Ishikawa (cell line): ENCODE results near the gene SLC22A31.

Source experiments
- CEBPB ChIP-seq: IDR thresholded peaks from 2 replicates; pipeline ENCODE4 v1.6.1; 2012
- CREB1 ChIP-seq: IDR thresholded peaks from 2 replicates; pipeline ENCODE4 v1.6.1; 2012; ENCODE audit warnings: low read depth
- EP300 ChIP-seq: IDR thresholded peaks from 2 replicates; pipeline ENCODE4 v1.6.1; 2012; ENCODE audit warnings: borderline replicate concordance
- FOXM1 ChIP-seq: IDR thresholded peaks from 2 replicates; pipeline ENCODE4 v1.6.1; 2012; ENCODE audit warnings: low read depth, borderline replicate concordance
- MAX ChIP-seq: IDR thresholded peaks from 2 replicates; pipeline ENCODE4 v1.6.1; 2012
- NFIC ChIP-seq: IDR thresholded peaks from 2 replicates; pipeline ENCODE4 v1.6.1; 2012
- RAD21 ChIP-seq: IDR thresholded peaks from 2 replicates; pipeline ENCODE4 v1.6.1; 2012; ENCODE audit warnings: low read depth
- REST ChIP-seq: IDR thresholded peaks from 2 replicates; pipeline ENCODE4 v1.6.1; 2012; ENCODE audit warnings: low read depth, mild to moderate bottlenecking
- TAF1 ChIP-seq: IDR thresholded peaks from 2 replicates; pipeline ENCODE4 v1.6.1; 2012; ENCODE audit warnings: low read depth, mild to moderate bottlenecking
- TCF12 ChIP-seq: IDR thresholded peaks from 2 replicates; pipeline ENCODE4 v1.6.1; 2012; ENCODE audit warnings: low read depth
- TEAD4 ChIP-seq: IDR thresholded peaks from 2 replicates; pipeline ENCODE4 v1.6.1; 2012
- YY1 ChIP-seq: IDR thresholded peaks from 2 replicates; pipeline ENCODE4 v1.6.1; 2012; ENCODE audit warnings: low read depth

GRCh38 chr16:89210165-89210903 is 10.0 kb upstream of the SLC22A31 start:
- TF ChIP-seq TEAD4 (no peak), MAX (no peak), RAD21 (no peak), EP300 (no peak), TAF1 (no peak), CREB1 (no peak), TCF12 (no peak), CEBPB (no peak), REST (no peak), NFIC (no peak), YY1 (no peak), FOXM1 (no peak)
